Measurements from ENCODE around the gene CHRNG. TPM values are rescaled to one million over a fixed set of nuclear protein-coding genes. Genes with fewer than 3 reads are reported as not detected.

Gene CHRNG
- total RNA-seq, 1 donor from 2014 or later, result not detected

DNA sequence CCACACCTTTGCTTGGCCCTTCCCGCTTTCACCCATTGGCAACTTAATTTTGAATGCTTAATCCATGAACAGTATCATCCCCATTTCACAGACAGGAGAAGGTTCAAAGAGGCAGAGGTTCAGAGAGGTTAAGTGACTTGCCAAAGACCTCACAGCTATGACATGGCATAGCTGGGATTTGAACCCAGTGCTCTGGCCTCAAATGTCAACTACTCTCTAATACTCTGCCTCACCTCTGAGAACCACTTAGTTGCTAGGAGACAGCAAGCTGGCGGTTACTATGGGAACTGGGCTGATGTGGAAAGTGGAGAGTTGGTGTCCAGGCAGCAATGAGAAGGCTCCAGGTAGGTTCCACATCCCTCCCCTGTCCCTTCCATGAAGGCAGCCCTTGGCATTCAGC lies 35.1 kb upstream of the CHRNG start:
- no peak for DNase-seq (ENCODE audit: low spot score)
- ATAC-seq, result no peak

- DNase-seq (ENCODE audit: low spot score) (no peak), ATAC-seq (no peak)
These were observed 33.6 kb upstream of the CHRNG start for GRCh38 chr2:232505856-232506255.

DNA sequence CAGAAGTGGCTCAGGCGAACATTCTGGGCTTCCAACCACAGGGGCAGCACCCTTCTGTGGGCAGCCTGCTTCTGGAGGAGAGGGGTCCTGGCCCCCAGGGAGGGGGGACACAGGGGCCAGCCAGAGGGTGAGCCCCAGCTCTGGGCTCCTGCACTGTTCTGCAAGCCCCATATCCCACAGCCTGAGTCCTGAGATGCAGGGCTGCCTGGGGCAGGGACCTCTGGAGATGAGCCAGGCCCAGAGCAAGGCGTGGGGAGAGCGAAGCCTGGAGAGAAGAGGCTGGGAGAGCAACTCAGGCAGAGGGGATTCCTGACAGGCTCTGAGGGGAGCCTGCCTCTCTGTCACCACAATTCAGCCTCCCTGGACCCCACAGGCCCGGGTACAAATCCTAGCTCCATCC lies 32.8 kb upstream of the CHRNG start:
- DNase-seq (ENCODE audit: low spot score) (no peak), ATAC-seq (no peak)

DNA sequence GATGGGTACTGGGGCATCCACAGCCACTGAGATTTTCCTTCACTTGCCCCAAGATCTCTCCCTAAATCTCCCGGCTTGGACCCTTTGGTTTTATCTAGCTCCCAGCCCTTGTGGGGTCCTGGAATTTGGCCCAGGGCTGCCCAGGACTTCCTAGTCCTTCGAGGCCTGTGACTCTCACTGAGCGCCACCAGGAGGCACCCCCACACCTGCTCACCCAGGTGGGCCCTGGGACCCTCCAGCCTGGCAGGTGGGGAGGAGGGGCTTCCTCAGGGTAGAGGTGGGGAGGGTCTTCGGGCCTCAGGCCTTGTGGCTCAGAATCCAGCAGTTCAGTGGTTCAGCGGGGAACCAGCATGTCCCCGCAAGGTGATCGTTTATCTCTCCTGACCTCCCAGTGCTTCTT lies 31.2 kb upstream of the CHRNG start:
- DNase-seq (ENCODE audit: low spot score) (no peak), ATAC-seq (no peak)

DNA sequence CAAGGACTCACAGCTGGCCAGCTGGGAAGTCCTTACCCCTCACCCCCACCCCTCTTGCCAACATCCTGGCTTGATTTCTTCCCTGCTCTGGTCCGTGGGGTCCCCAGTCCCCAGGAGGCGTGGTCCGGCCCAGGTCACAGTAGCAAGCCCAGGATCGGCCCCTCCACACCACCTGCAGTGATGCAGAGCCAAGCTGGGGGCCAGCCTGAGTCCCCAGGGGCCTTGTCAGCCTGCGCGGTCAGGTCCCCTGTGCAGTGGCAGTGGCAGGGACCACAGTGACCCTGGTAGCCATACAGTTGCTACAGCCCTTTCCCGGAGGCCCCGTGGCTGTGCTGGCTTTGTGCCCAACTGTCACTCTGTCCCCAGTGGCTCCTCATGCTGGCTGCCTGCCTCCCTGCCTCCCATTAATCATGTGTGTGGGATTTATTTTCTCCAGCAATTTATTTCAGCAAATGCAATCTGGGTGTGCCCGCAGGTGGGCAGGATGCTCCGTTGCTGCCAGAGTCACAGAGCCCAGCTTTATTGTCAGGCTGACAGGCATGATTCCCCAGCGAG lies 28.1 kb upstream of the CHRNG start:
- no peak for ATAC-seq
- no peak for DNase-seq (ENCODE audit: low spot score)

- ATAC-seq (no peak), DNase-seq (ENCODE audit: low spot score) (no peak)
These were observed 26.9 kb upstream of the CHRNG start for GRCh38 chr2:232512602-232513001.

GRCh38 chr2:232513353-232513752 lies 26.1 kb upstream of the CHRNG start:
- no peak for ATAC-seq
- no peak for DNase-seq (ENCODE audit: low spot score)

DNA sequence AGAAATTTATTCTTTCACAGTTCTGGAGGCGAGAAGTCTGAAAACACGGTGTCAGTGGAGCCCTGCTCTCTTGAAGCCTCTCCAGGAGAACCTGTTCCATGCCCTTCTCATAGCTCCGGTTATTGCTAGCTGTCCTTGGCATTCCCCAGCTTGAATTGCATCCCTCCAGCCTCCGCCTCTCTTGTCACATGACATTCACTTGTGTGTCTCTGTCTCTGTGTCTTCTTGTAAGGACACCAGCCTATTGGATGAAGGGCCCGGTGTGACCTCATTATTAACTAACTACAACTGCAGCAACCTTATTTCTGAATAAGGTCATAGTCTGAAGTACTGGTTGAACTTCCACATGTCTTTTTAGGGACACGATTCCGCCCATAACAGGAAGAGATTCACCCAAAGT lies 23.9 kb upstream of the CHRNG start:
- ATAC-seq (no peak), DNase-seq (ENCODE audit: low spot score) (no peak)

DNA sequence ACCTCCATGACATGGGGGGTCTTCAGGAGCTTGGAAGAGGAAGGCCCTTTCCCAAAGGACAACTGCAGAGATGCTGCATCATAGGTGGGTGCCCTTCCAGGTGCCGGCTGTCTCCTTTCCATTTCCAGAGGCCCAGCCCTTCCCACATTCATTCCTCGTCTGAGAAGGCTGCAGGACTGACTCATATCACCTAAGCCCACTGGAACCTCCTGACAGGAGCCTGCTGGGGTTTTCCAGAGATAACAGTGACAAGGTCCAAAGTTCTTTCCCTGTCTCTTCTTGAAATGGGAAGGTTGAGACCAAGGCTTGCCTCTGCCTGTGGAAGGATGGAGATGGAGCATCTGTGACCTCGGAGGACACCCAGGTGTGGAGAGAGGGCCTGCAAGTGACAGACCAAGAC lies 22.9 kb upstream of the CHRNG start:
- ATAC-seq, result no peak
- no peak for DNase-seq (ENCODE audit: low spot score)

DNA sequence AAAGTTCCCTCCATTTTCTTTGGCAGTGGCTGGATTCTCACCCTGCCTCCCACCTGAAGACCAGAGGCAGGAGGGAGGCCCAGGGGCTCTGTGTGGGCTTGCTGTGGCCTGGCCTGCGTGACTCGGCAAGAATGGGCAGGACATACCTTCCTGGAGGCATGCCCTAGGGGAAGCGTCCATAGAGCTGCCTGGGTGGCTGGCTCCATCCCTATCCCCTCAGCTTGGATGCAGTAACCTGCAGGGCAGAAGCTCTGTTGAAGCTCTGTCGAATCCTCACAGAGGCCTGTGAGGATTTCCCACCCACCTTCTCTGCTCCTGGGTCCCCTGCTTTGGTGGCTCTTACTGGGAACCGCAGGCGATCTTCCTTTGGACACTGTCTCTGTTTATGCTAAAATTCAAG lies 20.6 kb upstream of the CHRNG start:
- no peak for ATAC-seq
- no peak for DNase-seq (ENCODE audit: low spot score)

DNA sequence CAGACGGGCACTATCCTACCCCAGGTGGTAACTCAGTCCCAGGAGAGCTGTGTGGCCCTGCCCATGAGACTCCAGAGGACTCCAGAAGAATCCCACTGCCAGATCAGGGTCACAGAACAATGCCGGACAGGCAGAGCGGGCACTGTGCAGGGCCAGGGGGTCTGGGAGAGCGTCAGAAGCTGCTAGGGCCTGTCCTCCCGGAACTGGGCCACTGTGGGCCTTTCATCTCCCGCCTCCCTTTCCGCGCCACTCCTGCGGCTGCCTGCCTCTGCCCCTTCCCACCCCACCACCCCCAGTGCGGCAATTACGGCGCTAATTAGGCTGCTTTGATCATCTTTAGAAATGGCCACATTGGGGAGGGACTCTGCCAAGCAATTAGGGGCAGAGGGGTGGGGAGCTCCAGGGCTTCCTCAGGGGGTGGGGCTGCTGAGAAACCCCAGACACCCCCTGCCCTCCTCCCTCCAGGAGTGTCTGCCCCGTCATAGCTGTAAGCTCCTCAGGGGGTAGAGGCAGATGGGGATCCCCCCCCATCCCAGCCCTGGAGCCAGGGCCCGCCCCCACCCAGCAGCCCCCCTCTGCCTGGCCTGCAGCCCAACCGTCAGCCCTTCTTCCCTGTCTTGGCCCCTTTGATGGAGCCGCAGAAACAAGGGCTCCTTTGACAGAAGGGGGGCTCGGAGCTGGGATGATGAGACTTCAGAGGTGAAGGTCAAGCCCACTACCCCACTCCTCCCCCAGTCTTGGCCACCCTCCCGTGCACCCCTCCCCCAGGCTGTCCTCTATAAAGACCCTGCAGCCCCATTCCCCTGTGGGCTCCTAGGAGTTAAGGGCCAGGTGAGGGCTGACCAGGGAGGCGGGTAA lies 19.7 kb upstream of the CHRNG start, which contains the start of gene PRSS56:
TSS of gene PRSS56 (plus strand) at position 808 of the 858 bp plus-strand sequence. CDS start 211 bp downstream, outside the sequence.
- no peak for DNase-seq (ENCODE audit: low spot score)
- no peak for ATAC-seq

DNA sequence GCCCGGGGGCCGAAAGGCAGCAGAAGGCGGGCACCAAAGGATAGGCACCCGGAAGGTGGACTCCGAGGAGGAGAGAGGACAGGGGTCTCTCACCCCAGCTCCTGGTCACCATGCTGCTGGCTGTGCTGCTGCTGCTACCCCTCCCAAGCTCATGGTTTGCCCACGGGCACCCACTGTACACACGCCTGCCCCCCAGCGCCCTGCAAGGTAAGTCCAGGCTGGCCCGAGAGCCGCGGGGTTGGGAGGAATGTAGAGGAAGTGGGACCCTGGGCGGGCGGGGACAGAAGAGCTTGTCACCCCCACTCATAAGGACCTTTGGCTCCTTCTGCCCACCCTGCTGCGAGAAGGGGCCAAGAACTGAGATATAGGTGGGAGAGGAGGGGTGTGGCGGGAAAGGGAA lies 19.0 kb upstream of the CHRNG start:
- DNase-seq (ENCODE audit: low spot score) (no peak), ATAC-seq (no peak)

DNA sequence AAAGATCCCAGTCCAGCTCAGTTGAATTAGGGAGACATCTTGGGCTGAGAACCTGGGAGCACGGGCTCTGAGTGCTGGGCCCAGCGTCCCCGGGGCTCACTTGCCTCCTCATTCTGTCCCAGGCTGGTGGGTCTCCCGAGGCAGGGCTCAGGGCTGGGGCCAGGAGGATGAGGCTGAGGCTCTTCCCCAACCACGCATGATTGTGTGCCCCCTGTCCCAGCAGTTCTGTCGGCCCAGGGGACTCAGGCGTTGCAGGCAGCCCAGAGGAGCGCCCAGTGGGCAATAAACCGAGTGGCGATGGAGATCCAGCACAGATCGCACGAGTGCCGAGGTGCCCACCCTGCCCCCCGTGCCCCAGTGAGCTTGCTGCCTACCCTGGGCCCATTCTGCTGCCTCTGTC lies 18.4 kb upstream of the CHRNG start:
- ATAC-seq, result no peak

GRCh38 chr2:232521959-232522622 lies 17.4 kb upstream of the CHRNG start:
- DNase-seq (ENCODE audit: low spot score) (peak; percentile 66), ATAC-seq (peak; percentile 87)

More for the DNA sequence above, 18.4 kb upstream of the CHRNG start:
- DNase-seq (ENCODE audit: low spot score), result no peak

DNA sequence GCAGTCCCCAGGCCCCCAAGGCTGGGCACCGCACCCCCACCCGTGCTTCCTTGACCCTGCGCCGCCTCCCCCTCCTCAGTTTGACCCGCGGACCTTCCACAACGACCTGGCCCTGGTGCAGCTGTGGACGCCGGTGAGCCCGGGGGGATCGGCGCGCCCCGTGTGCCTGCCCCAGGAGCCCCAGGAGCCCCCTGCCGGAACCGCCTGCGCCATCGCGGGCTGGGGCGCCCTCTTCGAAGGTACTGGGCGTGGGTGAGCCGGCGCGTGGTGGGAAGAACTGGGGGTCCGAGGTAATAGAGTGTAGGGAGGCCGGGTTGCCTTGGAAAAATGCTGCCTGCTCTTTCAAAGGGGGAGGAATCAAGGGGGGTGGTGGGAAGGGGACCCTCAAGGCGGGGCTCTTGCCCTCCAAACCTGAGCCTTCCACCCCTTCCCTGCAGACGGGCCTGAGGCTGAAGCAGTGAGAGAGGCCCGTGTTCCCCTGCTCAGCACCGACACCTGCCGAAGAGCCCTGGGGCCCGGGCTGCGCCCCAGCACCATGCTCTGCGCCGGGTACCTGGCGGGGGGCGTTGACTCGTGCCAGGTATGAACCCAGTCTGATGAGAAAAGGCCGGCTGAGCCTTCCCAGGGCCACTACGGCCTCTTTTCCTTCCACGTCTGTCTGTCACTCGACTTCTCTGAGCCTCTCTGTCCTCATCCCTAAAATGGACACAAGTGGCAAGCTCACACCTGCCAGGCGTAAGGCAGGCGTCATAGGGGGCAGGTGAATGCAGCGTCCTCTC lies 16.7 kb upstream of the CHRNG start:
- no peak for DNase-seq (ENCODE audit: low spot score)
- ATAC-seq, result no peak

GRCh38 chr2:232523402-232523681 lies 16.1 kb upstream of the CHRNG start:
- ATAC-seq (no peak), DNase-seq (ENCODE audit: low spot score) (no peak)

GRCh38 chr2:232523682-232524597 lies 15.6 kb upstream of the CHRNG start:
- DNase-seq (ENCODE audit: low spot score) (no peak), ATAC-seq (peak; percentile 40)

GRCh38 chr2:232524771-232525170 lies 14.7 kb upstream of the CHRNG start:
- no peak for ATAC-seq
- no peak for DNase-seq (ENCODE audit: low spot score)

- DNase-seq (ENCODE audit: low spot score) (no peak), ATAC-seq (no peak)
These were observed 14.3 kb upstream of the CHRNG start for GRCh38 chr2:232525199-232525598.

GRCh38 chr2:232525791-232526371 lies 13.6 kb upstream of the CHRNG start, which contains the start of gene CHRND:
CHRND (plus strand) TSS chr2:232526160; CDS start chr2:232526216, 56 bp downstream.
- DNase-seq (ENCODE audit: low spot score) (no peak), ATAC-seq (no peak)

Data from left lobe of liver (tissue), 2 donors.